HepG2 (cell line): Measurements from ENCODE around the gene GRID1. TPM values are rescaled to one million over a fixed set of nuclear protein-coding genes. Genes with fewer than 3 reads are reported as not detected.
A peak's percentile ranks its signal among the peaks of the same experiment; 100 is the strongest.

Experiments used
- ATAC-seq: fragments of 200-7000 bp; cut with Tn5 transposase; 3 replicates; pipeline ENCODE4 v1.9.1; 2020; ENCODE audit warnings: mild to moderate bottlenecking, moderate library complexity
- BruUV-seq: library from RNA; stranded (reverse); fragments of 400-500 nt; replicated peaks from 2 replicates; lab custom pipeline; 2021; lab: Mats Ljungman, UMichigan
- CTCF ChIA-PET: fragments of 300-600 bp; formaldehyde crosslinking; extraction: SDS; loops from one replicate; lab custom pipeline; 2021; ENCODE audit warnings: low total read pairs, inconsistent platforms, low intra/inter-chr PET ratio; lab: Yijun Ruan, JAX
- POLR2A ChIA-PET: fragments of 350-600 bp; sonication (Branson Sonifier 250); formaldehyde crosslinking; loops from one replicate; lab custom pipeline; 2020; ENCODE audit warnings: antibody characterized with exemption, inconsistent platforms; lab: Yijun Ruan, JAX
- DNase-seq: peaks from one replicate; pipeline ENCODE4 v3.0.0-alpha.2; 2015; ENCODE audit warnings: low spot score
- FAIRE-seq: peaks from 3 replicates; lab custom pipeline; 2011; peaks lifted over from hg19 to GRCh38; lab: Jason Lieb, UNC
- H2AFZ ChIP-seq: one replicate; pipeline ENCODE4 v1.6.1; 2011; ENCODE audit warnings: low read length, inconsistent platforms
- H3K27ac ChIP-seq: fragments of 300-600 bp; 3 replicates; pipeline ENCODE4 v1.8.0; 2011; ENCODE audit warnings: mixed run types, mild to moderate bottlenecking, mixed read lengths, low read length, inconsistent platforms; ENCODE audit not compliant: insufficient read depth; ENCODE audit errors: extremely low read length
- H3K27me3 ChIP-seq, 2 experiments: fragments of 200-600 bp in 1 of 2; 2 replicates in 1 of 2; 3 replicates in 1 of 2; pipeline versions ENCODE4 v1.6.0 to v1.8.0; 2011; ENCODE audit warnings: low read length in 2 of 2, mild to moderate bottlenecking in 2 of 2, moderate library complexity in 2 of 2, inconsistent platforms in 1 of 2; ENCODE audit not compliant: insufficient read depth in 2 of 2, control insufficient read depth in 1 of 2
- H3K36me3 ChIP-seq, 2 experiments: fragments of 200-600 bp in 1 of 2; replicated peaks in 1 of 2; 2 replicates in 1 of 2; 3 replicates in 1 of 2; pipeline versions ENCODE4 v1.5.1 to v1.8.0; 2011; ENCODE audit warnings: low read length in 2 of 2, inconsistent platforms in 1 of 2; ENCODE audit not compliant: insufficient read depth in 2 of 2, control insufficient read depth in 1 of 2
- H3K4me1 ChIP-seq: 2 replicates; pipeline ENCODE4 v1.5.1; 2012; ENCODE audit warnings: low read length, inconsistent platforms; ENCODE audit not compliant: insufficient read depth
- H3K4me2 ChIP-seq: 2 replicates; pipeline ENCODE4 v1.6.0; 2011; ENCODE audit warnings: low read depth, low read length, inconsistent platforms
- H3K4me3 ChIP-seq, 3 experiments: fragments of 200-600 bp in 1 of 3; sonication (generic), shearing (Covaris generic) in 1 of 3; replicated peaks in 1 of 3; 2 replicates each; pipeline ENCODE4 v1.5.1; 2011 to 2016; ENCODE audit warnings: low read length in 3 of 3, inconsistent platforms in 2 of 3, low read depth in 2 of 3, mild to moderate bottlenecking in 2 of 3, control low read depth in 1 of 3, mixed read lengths in 1 of 3; ENCODE audit not compliant: insufficient read depth in 1 of 3
- H3K79me2 ChIP-seq: one replicate; pipeline ENCODE4 v1.6.1; 2011; ENCODE audit warnings: low read length, inconsistent platforms; ENCODE audit not compliant: insufficient read depth
- H3K9ac ChIP-seq: 2 replicates; pipeline ENCODE4 v1.6.0; 2011; ENCODE audit warnings: mild to moderate bottlenecking, low read depth, low read length, inconsistent platforms; ENCODE audit not compliant: insufficient read depth
- H3K9me3 ChIP-seq: 2 replicates; pipeline ENCODE4 v1.5.1; 2012; ENCODE audit warnings: mild to moderate bottlenecking, low read length
- H4K20me1 ChIP-seq: 2 replicates; pipeline ENCODE4 v1.6.0; 2011; ENCODE audit warnings: inconsistent platforms, mild to moderate bottlenecking, low read length, moderate library complexity; ENCODE audit not compliant: insufficient read depth
- IKZF4 ChIP-seq: sonication (generic); formaldehyde crosslinking; IDR thresholded peaks from 2 replicates; pipeline ENCODE4 v1.5.1; 2020; ENCODE audit warnings: borderline replicate concordance, mild to moderate bottlenecking, low read depth, missing genetic modification reagents; ENCODE audit errors: not compliant biosample characterization
- KDM4B ChIP-seq: sonication (generic); formaldehyde crosslinking; IDR thresholded peaks from 2 replicates; pipeline ENCODE4 v1.4.0; 2020; ENCODE audit warnings: missing genetic modification reagents
- ZNF629 ChIP-seq: sonication (generic); formaldehyde crosslinking; conservative IDR thresholded peaks from 2 replicates; pipeline ENCODE4 v1.5.0; 2020; ENCODE audit warnings: missing genetic modification reagents
- ZNF841 ChIP-seq: sonication (generic); formaldehyde crosslinking; IDR thresholded peaks from 2 replicates; pipeline ENCODE4 v1.8.1; 2023; ENCODE audit warnings: missing genetic modification reagents, borderline replicate concordance
- WGBS: methylation state at CpG from one replicate; pipeline ENCODE4 v1.1.6; 2017; ENCODE audit warnings: low lambda C conversion rate; 5-methylcytosine and 5-hydroxymethylcytosine counted together
- in situ Hi-C: cut with HindIII; loops from 2 replicates; pipeline ENCODE4 v1.10.0; 2017; ENCODE audit warnings: low pct_unique_long_range_greater_than_20kb; ENCODE audit not compliant: extremely low pct_ligation_motif_present
- intact Hi-C: fragments of 100-400 bp; cut with micrococcal nuclease; formaldehyde crosslinking; loops from one replicate; pipeline ENCODE4 v1.10.0; 2022; ENCODE audit not compliant: unreplicated experiment
- polyA plus RNA-seq, 8 experiments: library from polyadenylated mRNA; depleted of rRNA in 3 of 8; stranded (reverse) in 7 of 8; unstranded in 1 of 8; fragments of >200 nt; fragmentation: Illumina TruSeq in 4 of 8; extraction: Trizol in 4 of 8; gene quantifications; 2 replicates each; pipeline versions ENCODE4 v1.2.1 to v1.2.3, GENCODE V29; 2011 to 2016; ENCODE audit warnings: low read depth in 4 of 8, missing spikeins in 1 of 8, mixed read lengths in 1 of 8; ENCODE audit not compliant: insufficient read depth in 1 of 8
- total RNA-seq, 5 experiments: library from RNA; depleted of rRNA; stranded (reverse); fragments of >200 nt; fragmentation: Illumina TruSeq; extraction: Trizol; gene quantifications; 2 replicates each; pipeline ENCODE4 v1.2.3, GENCODE V29; 2016; ENCODE audit warnings: low read depth in 1 of 5
- TF ChIP-seq, protein P1 (sequence below): sonication (generic); formaldehyde crosslinking; IDR thresholded peaks from 2 replicates; pipeline ENCODE4 v1.5.0; 2020; ENCODE audit warnings: mild to moderate bottlenecking, missing genetic modification reagents, moderate library complexity
- TF ChIP-seq, protein P2 (sequence below): sonication (generic); formaldehyde crosslinking; IDR thresholded peaks from 2 replicates; pipeline ENCODE4 v1.8.0; 2023; ENCODE audit warnings: mild to moderate bottlenecking, missing genetic modification reagents

The GRID1 gene
- total and polyA plus RNA-seq, 2 of the 13 experiments (the other 11 are each of a cell fraction or from before 2014, with no cell fraction given), result 0.05 TPM; not detected in 1

DNA sequence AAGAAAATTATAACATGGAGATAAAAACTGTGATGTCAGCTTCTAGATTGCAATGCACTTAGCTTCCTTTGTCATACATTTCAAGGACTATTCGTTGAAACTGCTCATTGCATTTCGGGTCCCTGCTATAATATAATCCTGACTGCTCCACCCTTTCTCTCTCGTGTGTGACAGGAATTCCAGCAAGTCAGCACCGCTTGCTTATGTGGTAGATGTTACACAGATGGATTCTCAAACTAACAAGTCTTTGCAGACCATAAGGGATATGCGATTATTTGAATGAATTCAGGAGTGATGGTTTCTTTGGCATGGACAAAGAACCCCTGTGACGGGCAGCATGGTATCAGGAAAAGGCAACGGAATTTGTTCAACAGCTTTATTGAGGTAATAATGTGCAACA, 184.0 kb downstream of the GRID1 start:
- H3K36me3 ChIP-seq, result no peaks in the 10 kb centered on the region
- WGBS, result 18% methylated on average over 7 of the region's 7 CpGs
- in situ Hi-C loops, result no loop called here
- FAIRE-seq (no peak), DNase-seq (no peak), ATAC-seq (no peak)
- BruUV-seq, result no TSS peak
- H4K20me1 ChIP-seq, result no peaks in the 10 kb centered on the region
- no peak overlapping the region for H3K27ac ChIP-seq
- H3K4me2 ChIP-seq, result no peak overlapping the region
- H2AFZ ChIP-seq, result no peak overlapping the region
- intact Hi-C loops, result no loop called here
- H3K9me3 ChIP-seq, result no peaks in the 10 kb centered on the region
- no peaks in the 10 kb centered on the region for H3K4me1 ChIP-seq
- H3K79me2 ChIP-seq, result no peaks in the 10 kb centered on the region
- TF ChIP-seq ZNF629 (CRISPR knock-in tag) (no peak), IKZF4 (no peak), KDM4B (CRISPR knock-in tag) (no peak)
- ChIA-PET POLR2A (no interaction called here), CTCF (no interaction called here)
- no peak overlapping the region for H3K4me3 ChIP-seq
- H3K27me3 ChIP-seq, result peaks cover 0 to 24% of the 10 kb centered on the region in 2 experiments; a peak in 2 of 5 replicates
- no peak overlapping the region for H3K9ac ChIP-seq

DNA sequence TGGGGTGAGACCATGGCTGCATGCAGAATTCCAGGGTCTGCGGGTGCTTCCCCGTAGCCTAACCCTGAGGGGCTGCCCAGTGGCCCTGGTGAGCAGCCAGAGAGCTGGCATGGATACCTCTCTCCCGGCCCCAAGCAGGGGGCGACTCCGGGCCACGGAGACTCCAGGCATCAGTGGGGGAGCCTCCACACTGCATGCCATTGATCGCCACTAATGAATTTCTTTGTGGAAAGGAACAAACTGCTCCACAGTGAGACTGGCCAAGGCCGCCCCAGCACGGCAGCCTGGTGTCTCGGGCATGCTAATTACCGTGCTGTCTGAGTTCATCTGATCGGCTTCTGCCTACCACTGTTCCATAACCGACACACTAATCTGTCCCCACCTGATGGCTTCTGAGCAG, 184.4 kb downstream of the GRID1 start:
- no peak for ATAC-seq
- no peak overlapping the region for H3K4me2 ChIP-seq
- H3K79me2 ChIP-seq, result no peaks in the 10 kb centered on the region
- no peaks in the 10 kb centered on the region for H4K20me1 ChIP-seq
- intact Hi-C loops, result no loop called here
- no TSS peak for BruUV-seq
- no peak overlapping the region for H3K9ac ChIP-seq
- in situ Hi-C loops, result no loop called here
- TF ChIP-seq, protein P1, sequence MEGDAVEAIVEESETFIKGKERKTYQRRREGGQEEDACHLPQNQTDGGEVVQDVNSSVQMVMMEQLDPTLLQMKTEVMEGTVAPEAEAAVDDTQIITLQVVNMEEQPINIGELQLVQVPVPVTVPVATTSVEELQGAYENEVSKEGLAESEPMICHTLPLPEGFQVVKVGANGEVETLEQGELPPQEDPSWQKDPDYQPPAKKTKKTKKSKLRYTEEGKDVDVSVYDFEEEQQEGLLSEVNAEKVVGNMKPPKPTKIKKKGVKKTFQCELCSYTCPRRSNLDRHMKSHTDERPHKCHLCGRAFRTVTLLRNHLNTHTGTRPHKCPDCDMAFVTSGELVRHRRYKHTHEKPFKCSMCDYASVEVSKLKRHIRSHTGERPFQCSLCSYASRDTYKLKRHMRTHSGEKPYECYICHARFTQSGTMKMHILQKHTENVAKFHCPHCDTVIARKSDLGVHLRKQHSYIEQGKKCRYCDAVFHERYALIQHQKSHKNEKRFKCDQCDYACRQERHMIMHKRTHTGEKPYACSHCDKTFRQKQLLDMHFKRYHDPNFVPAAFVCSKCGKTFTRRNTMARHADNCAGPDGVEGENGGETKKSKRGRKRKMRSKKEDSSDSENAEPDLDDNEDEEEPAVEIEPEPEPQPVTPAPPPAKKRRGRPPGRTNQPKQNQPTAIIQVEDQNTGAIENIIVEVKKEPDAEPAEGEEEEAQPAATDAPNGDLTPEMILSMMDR (CRISPR knock-in tag), result 0 out of 2 replicates have a peak, but pooled peaks have one; percentile 3
- no peak for TF ChIP-seq ZNF841
- TF ChIP-seq, protein P2, sequence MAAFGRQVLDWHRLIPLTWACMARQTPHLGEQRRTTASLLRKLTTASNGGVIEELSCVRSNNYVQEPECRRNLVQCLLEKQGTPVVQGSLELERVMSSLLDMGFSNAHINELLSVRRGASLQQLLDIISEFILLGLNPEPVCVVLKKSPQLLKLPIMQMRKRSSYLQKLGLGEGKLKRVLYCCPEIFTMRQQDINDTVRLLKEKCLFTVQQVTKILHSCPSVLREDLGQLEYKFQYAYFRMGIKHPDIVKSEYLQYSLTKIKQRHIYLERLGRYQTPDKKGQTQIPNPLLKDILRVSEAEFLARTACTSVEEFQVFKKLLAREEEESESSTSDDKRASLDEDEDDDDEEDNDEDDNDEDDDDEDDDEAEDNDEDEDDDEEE (CRISPR knock-in tag), result no peak
- peaks cover 0 to 24% of the 10 kb centered on the region in 2 experiments; a peak in 2 of 5 replicates for H3K27me3 ChIP-seq
- no peak for DNase-seq
- no peak for FAIRE-seq
- H3K27ac ChIP-seq, result no peak overlapping the region
- H3K9me3 ChIP-seq, result no peaks in the 10 kb centered on the region
- H3K36me3 ChIP-seq, result no peaks in the 10 kb centered on the region
- H3K4me1 ChIP-seq, result no peaks in the 10 kb centered on the region
- H3K4me3 ChIP-seq, result no peak overlapping the region
- ChIA-PET POLR2A (no interaction called here), CTCF (no interaction called here)
- H2AFZ ChIP-seq, result no peak overlapping the region
- 9% methylated on average over 6 of the region's 13 CpGs for WGBS
